ENCODE results near the gene SEMA3G.
A peak's percentile ranks its signal among the peaks of the same experiment; 100 is the strongest.

The SEMA3G gene

DNA sequence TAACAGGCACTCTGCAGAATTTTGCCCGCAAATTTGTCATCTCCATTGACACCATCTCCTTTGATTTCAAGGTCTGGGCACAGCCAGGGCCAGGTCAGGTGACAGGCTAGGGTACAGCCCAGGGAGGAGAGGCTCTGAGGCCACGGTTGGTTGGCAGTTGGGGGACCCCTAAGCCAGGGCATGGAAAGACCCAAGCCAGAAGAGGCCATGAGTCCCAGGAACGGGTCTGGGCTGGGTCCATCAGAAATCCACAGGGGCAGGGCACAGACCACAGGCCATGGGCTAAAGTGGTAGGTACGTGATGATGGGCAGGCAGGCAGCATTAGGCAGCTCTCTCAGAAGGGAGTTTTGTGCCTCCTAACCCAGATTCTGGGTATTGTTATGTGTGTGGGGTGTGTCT lies 45.8 kb downstream of the SEMA3G start:
- no peak for DNase-seq (ENCODE audit: extremely low spot score, insufficient read length, low read depth)
- no peak for FAIRE-seq

DNA sequence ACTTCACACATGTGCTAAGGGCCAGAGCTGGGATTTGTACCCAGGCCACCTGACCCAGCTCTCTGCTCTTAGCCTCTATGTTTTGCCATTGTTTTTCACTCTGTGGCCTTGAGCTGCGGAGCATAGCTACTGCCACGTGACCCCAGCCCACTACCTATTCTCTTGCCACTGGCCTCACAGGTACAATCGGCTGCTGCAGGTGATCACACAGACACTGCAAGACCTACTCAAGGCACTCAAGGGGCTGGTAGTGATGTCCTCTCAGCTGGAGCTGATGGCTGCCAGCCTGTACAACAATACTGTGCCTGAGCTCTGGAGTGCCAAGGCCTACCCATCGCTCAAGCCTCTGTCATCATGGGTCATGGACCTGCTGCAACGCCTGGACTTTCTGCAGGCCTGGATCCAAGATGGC lies 46.2 kb downstream of the SEMA3G start:
- no peak for FAIRE-seq

DNA sequence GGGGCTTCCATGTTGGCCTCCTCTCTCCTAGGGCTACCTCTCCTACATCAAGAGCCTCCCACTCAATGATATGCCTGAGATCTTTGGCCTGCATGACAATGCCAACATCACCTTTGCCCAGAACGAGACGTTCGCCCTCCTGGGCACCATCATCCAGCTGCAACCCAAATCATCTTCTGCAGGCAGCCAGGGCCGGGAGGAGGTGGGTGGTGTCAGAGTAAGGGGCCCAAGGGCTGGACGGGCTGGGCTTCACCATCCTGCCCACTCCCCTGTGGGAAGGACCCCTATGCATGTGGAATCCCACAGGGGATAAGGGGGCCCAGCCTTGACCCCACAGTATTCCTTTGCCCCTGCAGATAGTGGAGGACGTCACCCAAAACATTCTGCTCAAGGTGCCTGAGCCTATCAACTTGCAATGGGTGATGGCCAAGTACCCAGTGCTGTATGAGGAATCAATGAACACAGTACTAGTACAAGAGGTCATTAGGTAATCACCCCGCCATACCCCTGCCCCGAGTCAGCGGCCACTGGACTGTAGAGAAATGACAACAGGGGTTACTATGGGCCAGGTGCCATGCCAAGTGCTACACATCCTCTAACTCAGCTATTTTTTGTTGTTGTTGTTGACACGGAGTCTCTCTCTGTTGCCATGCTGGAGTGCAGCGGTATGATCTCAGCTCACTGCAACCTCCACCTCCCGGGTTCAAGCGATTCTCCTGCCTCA lies 47.1 kb downstream of the SEMA3G start:
- no peak for FAIRE-seq
- DNase-seq (ENCODE audit: extremely low spot score, insufficient read length, low read depth): no peak

More for the DNA sequence above, 46.2 kb downstream of the SEMA3G start:
- DNase-seq (ENCODE audit: extremely low spot score, insufficient read length, low read depth): no peak

DNA sequence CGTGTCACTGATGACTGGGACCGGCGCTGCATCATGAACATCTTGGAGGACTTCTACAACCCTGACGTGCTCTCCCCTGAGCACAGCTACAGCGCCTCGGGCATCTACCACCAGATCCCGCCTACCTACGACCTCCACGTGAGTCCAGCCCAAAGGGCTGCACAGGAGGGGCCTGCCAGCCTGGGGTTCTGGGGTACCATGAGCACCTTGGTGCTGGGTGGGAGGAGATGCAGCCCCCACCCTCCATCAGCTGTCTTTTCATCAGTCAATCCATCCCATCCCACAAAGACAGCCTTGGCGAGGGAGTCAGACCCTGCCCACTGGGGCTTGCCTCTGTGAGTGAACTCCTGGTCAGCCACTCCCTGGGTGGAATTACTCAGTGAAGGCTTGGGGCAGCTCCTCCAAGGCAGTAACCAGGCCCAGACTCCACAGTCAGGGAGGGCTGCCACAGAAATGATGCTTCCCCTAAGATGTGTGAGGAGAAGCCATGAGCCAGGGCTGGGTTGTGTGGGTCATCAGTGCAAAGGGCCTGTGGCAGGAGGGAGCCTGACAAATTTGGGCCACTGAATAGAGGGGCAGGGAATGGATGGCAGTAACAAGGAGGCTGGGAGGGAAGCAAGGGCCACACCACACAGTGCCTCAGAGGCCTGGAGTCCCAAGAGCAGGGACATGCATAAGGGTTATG lies 47.9 kb downstream of the SEMA3G start:
- FAIRE-seq (no peak), DNase-seq (ENCODE audit: extremely low spot score, insufficient read length, low read depth) (no peak)

DNA sequence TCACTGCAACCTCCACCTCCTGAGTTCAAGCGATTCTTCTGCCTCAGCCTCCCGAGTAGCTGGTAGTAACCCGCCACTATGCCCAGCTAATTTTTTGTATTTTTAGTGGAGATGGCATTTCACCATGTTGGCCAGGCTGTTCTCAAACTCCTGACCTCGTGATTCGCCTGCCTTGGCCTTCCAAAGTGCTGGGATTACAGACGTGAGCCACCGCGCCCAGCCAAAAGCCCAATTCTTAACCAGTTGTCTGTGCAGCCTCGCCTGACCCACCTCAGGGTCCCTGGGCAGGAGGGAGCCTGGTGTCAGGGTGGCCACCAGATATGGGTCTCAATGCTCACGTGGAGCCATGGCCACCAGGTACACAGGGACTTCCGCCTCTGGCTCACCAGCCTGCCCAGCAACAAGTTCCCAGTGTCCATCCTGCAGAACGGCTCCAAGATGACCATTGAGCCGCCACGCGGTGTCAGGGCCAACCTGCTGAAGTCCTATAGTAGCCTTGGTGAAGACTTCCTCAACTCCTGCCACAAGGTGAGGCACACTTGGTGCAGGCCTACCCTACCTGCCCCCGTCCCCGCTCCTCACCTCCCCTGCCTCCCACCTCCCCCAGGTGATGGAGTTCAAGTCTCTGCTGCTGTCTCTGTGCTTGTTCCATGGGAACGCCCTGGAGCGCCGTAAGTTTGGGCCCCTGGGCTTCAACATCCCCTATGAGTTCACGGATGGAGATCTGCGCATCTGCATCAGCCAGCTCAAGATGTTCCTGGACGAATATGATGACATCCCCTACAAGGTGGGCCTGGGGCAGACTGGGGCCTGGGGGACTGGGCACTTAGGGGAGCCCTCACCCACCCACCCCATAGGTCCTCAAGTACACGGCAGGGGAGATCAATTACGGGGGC lies 48.6 kb downstream of the SEMA3G start:
- FAIRE-seq: no peak

DNA sequence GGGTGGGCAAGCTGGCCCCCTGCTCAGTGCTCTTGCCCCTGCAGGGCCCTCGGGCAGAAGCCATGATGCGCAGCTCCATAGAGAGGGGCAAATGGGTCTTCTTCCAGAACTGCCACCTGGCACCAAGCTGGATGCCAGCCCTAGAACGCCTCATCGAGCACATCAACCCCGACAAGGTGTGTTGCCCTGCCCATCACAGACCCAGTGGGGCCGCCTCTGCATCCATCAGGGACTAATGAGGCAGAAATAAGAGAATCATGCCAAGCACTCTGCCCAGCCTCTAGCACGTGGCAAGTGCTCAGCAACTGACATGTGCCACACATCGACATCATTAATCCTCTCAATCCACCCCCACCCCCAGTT lies 49.4 kb downstream of the SEMA3G start:
- DNase-seq (ENCODE audit: extremely low spot score, insufficient read length, low read depth) (no peak), FAIRE-seq (no peak)

More for the DNA sequence above, 48.6 kb downstream of the SEMA3G start:
- no peak for DNase-seq (ENCODE audit: extremely low spot score, insufficient read length, low read depth)

DNA sequence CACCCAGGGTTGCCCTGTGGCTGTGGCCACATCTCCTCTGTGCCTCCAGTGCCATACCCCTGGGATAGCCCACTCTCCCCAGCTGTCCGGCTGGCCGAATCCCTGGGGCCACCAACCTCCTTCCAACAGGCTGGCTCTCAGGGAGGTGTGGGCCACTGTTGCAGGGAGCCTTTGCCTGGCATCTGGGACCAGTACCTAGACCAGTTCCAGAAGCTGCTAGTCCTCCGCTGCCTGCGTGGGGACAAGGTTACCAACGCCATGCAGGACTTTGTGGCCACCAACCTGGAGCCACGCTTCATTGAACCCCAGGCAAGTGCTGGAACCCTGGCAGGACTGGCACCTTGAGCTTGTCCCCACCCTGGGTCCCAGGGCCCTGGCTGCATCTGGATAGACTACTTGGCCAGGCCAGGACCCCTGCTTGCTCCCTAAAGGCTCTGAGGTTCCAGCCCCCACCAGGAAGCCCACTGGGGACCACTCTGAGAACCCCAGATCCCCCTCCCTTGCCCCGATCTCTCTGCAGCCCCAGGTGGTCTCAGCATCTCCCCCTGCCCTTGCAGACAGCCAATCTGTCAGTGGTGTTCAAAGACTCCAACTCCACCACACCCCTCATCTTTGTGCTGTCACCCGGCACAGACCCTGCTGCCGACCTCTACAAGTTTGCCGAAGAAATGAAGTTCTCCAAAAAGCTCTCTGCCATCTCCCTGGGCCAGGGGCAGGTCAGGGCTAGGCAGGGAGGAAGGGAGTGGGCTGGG lies 50.0 kb downstream of the SEMA3G start:
- DNase-seq (ENCODE audit: extremely low spot score, insufficient read length, low read depth): no peak
- FAIRE-seq: no peak

DNA sequence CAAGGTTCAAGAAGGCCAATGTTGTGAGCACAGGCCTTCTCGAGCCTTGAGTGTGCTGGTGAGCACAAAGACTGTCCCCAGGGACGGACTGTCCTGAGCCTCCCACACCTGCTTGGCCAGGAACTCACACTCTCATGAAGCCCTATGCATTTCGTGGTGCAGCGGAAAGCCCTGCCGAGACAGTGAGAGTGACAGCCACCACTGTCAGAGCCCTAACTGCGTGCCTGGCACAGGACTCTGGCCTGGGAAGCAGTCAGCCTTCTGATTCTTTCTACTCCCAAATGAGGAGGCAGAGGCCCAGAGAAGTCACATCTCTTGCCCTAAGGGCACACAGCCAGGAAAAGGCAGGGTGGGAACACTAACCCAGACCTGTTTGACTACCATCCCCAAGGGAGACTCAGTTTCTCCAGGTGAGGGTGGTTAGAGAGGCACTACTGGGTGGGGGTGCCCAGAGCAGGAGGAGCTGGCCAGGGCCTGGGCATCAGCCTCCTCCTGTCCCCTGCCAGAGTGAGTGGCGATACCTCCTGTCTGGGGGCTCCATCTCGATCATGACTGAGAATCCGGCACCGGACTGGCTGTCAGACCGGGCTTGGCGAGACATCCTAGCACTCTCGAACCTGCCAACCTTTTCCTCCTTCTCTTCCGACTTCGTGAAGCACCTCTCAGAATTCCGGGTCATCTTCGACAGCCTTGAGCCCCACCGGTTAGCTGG lies 50.8 kb downstream of the SEMA3G start:
- no peak for FAIRE-seq
- DNase-seq (ENCODE audit: extremely low spot score, insufficient read length, low read depth): no peak

DNA sequence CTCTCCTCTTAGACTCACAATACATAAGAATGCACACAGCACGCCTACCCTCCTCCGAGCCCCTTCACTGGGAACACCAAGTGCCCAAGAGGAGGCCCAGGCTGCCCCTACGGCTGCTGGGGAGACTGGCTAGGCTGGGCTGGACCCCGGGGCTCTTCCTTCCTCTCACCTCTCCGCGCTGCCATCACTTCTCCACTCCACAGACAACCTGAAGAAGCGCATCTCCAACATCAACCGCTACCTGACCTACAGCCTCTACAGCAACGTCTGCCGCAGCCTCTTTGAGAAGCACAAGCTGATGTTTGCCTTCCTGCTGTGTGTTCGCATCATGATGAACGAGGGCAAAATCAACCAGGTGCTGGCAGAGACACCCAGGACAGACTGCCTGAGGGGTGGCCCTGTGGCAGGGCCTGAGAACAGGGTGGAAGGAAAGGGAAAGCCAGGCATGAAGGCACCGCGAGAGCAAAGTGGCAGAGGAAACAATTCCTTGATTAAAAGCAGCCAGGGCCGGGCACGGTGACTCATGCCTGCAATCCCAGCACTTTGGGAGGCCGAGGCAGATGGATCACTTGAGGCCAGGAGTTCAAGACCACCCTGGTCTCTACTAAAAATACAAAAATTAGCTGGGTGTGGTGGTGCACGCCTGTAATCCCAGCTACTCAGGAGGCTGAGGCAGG lies 51.6 kb downstream of the SEMA3G start:
- FAIRE-seq: no peak
- DNase-seq (ENCODE audit: extremely low spot score, insufficient read length, low read depth): no peak

DNA sequence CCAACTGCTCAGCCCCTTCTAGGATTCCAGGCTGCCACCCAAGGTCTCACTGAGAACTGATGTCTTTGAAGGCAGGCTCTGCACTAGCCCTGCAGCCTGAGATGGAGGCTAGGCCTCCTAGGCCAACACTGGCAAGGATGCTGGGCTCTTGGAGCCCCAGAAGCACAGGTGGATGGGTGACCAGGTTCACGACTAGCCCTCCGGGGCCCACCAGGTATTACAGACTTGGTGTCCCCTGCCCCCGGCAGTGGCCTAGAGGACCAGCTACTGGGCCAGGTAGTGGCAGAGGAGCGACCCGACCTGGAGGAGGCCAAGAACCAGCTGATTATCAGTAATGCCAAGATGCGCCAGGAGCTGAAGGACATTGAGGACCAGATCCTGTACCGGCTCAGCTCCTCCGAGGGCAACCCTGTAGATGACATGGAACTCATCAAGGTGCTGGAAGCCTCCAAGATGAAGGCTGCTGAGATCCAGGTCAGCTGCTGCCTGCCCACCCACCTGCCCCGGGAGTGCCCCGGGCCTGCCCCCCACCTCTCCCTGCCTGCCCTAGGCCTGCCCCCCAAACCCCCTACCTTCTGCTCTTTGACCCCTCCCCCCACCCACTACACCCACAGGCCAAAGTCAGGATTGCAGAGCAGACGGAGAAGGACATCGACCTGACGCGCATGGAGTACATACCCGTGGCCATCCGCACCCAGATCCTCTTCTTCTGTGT lies 52.5 kb downstream of the SEMA3G start:
- DNase-seq (ENCODE audit: extremely low spot score, insufficient read length, low read depth) (no peak), FAIRE-seq (no peak)

DNA sequence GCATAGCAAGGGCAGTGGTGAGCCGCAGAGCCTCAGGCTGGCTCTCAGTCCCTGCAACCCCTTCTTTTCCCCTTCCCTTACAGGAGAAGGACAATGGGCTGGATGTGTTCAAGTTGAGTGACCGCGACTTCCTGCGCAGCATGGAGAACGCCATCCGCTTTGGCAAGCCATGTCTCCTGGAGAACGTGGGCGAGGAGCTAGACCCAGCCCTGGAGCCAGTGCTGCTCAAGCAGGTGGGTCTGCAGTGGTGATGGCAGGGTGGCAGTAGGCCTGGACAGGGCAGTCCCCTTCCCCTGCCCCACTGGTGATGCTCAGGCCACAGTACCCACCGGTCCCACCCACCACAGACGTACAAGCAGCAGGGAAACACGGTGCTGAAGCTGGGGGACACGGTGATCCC lies 53.8 kb downstream of the SEMA3G start:
- DNase-seq (ENCODE audit: extremely low spot score, insufficient read length, low read depth): no peak
- FAIRE-seq: no peak

DNA sequence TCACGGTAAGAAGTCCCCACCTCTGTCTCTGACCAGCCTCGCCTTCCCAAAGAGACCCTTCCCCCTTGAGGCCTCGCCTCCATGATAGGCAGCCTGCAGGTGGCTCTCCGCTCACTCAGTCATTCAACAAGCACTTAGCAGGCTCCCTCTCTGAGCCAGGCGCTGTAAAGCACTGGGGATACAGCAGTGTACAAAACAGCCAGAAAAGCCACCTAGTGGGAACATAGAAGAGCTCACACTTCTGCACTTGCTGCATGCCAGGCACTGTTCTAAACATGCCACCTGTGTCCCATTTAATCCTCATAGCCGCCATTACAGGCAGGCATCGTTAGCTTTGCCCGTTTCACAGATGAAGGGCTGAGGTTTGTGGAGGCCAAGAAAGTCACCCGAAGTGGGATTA lies 56.0 kb downstream of the SEMA3G start:
- FAIRE-seq: no peak

DNA sequence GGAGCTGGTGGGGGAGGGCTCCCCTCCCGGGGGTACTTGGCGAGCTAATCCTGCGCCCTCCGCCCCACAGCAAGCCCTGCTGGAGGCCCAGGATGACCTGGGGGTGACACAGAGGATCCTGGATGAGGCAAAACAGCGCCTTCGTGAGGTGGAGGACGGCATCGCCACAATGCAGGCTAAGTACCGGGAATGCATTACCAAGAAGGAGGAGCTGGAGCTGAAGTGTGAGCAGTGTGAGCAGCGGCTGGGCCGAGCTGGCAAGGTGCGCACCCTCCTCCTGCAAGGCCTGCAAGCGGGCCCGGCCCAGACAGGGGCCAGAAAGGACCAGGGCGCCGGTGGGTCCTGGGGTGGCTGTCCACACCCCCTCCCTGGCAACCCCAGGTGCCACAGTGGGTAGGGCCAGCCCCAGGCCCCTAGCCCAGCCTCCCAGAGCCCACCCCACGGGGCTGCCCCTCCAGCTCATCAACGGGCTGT lies 56.5 kb downstream of the SEMA3G start:
- DNase-seq (ENCODE audit: extremely low spot score, insufficient read length, low read depth) (no peak), FAIRE-seq (no peak)

More for the DNA sequence above, 56.0 kb downstream of the SEMA3G start:
- DNase-seq (ENCODE audit: extremely low spot score, insufficient read length, low read depth): no peak

DNA sequence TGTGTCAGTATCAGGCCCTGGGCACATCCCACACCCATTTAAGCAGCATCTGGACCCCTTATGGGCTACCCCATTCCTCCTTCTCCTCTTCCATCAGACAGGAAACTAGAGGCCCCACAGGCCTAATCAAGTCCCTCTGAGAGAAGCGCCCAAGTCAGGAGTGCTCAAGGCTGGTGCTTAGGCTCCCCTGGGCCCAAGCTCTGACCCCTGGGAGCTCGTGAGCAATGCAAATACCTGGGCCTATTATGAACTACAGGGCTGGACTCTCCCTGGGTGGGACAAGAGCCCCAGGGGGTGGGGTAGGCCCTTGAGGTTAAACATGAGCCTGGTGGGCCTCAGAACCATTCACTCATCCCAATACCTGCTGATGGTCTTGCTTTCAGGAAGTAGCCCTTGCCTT lies 57.4 kb downstream of the SEMA3G start:
- no peak for FAIRE-seq

DNA sequence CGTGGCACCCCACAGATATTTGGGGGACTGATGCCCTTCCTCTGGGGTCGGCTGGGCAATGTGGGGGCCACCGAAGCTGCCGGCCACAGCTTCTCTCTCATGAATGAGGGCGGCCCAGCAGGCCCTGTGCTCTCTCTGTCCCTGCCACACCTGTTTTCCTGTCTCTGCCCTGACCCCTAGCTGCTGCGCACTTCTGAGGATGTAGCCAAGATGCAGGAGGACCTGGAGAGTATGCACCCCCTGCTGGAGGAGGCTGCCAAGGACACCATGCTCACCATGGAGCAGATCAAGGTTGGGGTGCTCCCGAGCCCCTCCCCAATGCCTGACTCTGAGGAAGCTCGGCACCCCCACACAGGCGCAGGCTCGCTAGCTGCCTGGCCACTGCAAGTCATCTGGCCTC lies 59.7 kb downstream of the SEMA3G start:
- FAIRE-seq (peak; percentile 66), DNase-seq (ENCODE audit: extremely low spot score, insufficient read length, low read depth) (peak; percentile 40)

More for the DNA sequence above, 57.4 kb downstream of the SEMA3G start:
- DNase-seq (ENCODE audit: extremely low spot score, insufficient read length, low read depth): no peak

DNA sequence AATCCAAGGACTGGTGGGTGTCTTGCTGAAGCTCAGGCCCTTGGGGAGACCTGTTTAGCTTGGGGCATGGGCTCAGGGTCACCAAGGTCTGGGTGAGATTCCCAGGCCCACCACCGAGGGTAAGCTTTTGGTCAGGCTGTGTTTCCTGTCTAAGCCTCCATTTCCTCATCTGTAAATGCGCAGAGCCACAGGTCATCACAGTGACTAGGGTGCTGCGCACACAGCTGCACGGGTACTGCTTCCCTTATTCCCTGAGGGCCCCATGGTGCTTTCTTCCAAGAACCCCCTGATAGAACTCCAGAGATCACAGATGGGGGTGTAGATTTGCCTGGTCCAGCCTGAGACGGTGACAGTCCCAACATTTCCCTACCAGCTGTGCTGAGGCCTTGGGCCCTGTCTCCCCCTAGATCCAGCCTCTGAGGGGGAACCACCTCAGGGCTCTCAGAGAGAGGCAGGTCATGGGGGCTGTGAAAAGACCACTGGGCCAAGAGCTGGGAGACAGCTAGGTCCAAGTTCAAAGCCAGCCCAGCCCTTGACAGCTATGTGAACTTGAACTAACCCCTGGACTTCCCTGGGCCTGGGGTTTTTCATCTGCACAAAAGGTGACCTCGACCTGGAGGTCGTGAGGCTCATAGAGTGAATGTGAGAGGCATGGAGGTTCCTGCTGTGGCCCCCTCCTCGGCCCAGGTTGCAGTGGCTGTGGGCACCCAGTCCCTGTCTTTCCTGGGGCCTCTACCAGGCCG lies 60.7 kb downstream of the SEMA3G start:
- DNase-seq (ENCODE audit: extremely low spot score, insufficient read length, low read depth) (no peak), FAIRE-seq (no peak)

DNA sequence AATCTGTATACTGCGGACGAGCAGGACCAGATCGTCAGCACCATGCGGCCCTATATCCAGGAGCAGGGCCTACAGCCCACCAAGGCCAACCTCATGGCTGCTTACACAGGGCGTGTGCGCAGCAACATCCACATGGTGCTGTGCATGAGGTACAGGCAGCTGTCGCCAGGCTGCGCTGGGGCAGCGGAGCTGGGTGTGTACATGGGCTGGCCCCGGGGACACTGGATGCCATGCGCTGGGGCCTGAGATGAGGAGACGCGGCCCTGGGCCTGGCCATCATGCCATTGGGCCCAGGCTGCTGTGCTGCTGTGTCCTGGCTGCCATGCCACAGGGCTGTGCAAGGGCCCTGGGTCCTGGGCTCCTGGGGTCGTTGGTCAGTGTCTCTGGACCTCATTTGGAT lies 61.5 kb downstream of the SEMA3G start:
- DNase-seq (ENCODE audit: extremely low spot score, insufficient read length, low read depth): no peak
- no peak for FAIRE-seq
